Prostate gland (tissue), 2 donors: ENCODE data around the gene PPP1R14C. TPM values are rescaled to one million over a fixed set of nuclear protein-coding genes. Genes with fewer than 3 reads are reported as not detected.

Experiments used
- DNase-seq: peaks from one replicate; pipeline ENCODE4 v3.0.0-alpha.2; 2019; ENCODE audit warnings: low spot score
- H3K27ac ChIP-seq, 2 donors: fragments of 200-600 bp; sonication (generic); 2 replicates each; pipeline ENCODE4 v1.5.1; 2017 to 2019
- H3K27me3 ChIP-seq: fragments of 200-600 bp; sonication (generic); replicated peaks from 2 replicates; pipeline ENCODE4 v1.5.1; 2019; ENCODE audit not compliant: insufficient read depth
- H3K36me3 ChIP-seq, 2 donors: fragments of 200-600 bp; sonication (generic); 1 replicate in 1 of 2; 2 replicates in 1 of 2; pipeline versions ENCODE4 v1.5.1 to v1.8.1; 2017 to 2019
- H3K4me1 ChIP-seq: fragments of 200-600 bp; sonication (generic); replicated peaks from 2 replicates; pipeline ENCODE4 v1.5.1; 2019
- H3K4me3 ChIP-seq, 2 donors: fragments of 200-600 bp; sonication (generic); 2 replicates each; pipeline ENCODE4 v1.5.1; 2017 to 2019
- H3K9me3 ChIP-seq: fragments of 200-600 bp; sonication (generic); 2 replicates; pipeline ENCODE4 v1.5.1; 2017
- POLR2A ChIP-seq: fragments of 450-650 bp; IDR thresholded peaks from one replicate; pipeline ENCODE4 v1.6.1; 2016; ENCODE audit warnings: antibody characterized with exemption, mild to moderate bottlenecking
- POLR2AphosphoS5 ChIP-seq: sonication (generic); formaldehyde crosslinking; IDR thresholded peaks from one replicate; pipeline ENCODE4 v1.6.1; 2017; ENCODE audit warnings: antibody characterized with exemption
- WGBS: methylation state at CpG from one replicate; pipeline ENCODE4 v1.1.5; 2018; 5-methylcytosine and 5-hydroxymethylcytosine counted together
- intact Hi-C: fragments of 100-400 bp; cut with DNase I; formaldehyde crosslinking; loops from one replicate; pipeline ENCODE4 v1.14.2; 2022
- total RNA-seq, 2 donors: library from RNA; depleted of rRNA; stranded (reverse); fragments of >200 nt; gene quantifications; one replicate each; pipeline ENCODE4 v1.1.0, GENCODE V29; 2016
- TF ChIP-seq, protein P1 (sequence below), 4 experiments: fragments of 200-600 bp in 2 of 4; fragments of 450-650 bp in 2 of 4; sonication (generic) in 2 of 4; IDR thresholded peaks; 1 replicate in 3 of 4; 2 replicates in 1 of 4; pipeline ENCODE4 v1.5.1; 2016 to 2019; ENCODE audit warnings: antibody characterized with exemption in 4 of 4, mild to moderate bottlenecking in 2 of 4, moderate library complexity in 2 of 4

PPP1R14C gene
- total RNA-seq, 2 donors from 2014 or later, result 3.4 to 14.8 TPM

DNA sequence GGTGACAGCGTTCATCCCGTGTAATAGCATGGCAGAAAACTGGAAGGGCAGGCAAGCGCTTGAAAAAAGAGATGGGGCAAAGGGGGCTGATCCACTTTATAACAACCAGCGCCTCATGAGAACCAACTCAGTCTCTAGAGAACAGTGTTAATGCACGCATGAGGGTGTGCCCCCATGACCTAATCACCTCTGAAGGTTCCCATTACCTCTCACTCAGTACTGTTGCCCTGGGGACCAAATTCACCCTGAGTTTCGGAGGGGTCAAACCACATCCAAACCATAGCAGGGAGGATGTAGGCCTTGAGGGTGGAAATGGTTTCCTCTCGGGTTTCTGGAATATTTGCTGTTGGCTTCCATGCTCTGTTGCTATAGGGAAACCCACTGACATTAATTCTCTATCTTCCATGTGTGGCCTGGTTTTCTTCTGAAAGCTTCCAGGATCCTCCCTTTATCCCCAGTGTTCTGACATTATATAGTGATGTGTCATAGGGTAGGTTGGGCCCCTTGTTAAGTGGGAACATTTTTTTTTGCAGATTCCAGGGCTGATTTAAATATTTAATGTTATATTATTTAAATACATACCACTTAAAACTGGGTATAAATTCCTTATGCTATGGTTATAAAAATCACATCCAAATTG is 65.2 kb downstream of the PPP1R14C start:
- Histone ChIP-seq H3K36me3 (no peaks in the 10 kb centered on the region), H3K4me1 (no peaks in the 10 kb centered on the region), H3K27ac (no peak overlapping the region), H3K27me3 (no peaks in the 10 kb centered on the region), H3K9me3 (no peaks in the 10 kb centered on the region), H3K4me3 (no peak overlapping the region)
- intact Hi-C loops, result no loop called here
- no peak for DNase-seq
- WGBS, result 94% methylated on average over 7 of the region's 7 CpGs
- TF ChIP-seq, protein P1, sequence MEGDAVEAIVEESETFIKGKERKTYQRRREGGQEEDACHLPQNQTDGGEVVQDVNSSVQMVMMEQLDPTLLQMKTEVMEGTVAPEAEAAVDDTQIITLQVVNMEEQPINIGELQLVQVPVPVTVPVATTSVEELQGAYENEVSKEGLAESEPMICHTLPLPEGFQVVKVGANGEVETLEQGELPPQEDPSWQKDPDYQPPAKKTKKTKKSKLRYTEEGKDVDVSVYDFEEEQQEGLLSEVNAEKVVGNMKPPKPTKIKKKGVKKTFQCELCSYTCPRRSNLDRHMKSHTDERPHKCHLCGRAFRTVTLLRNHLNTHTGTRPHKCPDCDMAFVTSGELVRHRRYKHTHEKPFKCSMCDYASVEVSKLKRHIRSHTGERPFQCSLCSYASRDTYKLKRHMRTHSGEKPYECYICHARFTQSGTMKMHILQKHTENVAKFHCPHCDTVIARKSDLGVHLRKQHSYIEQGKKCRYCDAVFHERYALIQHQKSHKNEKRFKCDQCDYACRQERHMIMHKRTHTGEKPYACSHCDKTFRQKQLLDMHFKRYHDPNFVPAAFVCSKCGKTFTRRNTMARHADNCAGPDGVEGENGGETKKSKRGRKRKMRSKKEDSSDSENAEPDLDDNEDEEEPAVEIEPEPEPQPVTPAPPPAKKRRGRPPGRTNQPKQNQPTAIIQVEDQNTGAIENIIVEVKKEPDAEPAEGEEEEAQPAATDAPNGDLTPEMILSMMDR (IDR thresholded peaks at IDR 0.05), result no peak
- TF ChIP-seq POLR2AphosphoS5 (no peak), POLR2A (no peak)

DNA sequence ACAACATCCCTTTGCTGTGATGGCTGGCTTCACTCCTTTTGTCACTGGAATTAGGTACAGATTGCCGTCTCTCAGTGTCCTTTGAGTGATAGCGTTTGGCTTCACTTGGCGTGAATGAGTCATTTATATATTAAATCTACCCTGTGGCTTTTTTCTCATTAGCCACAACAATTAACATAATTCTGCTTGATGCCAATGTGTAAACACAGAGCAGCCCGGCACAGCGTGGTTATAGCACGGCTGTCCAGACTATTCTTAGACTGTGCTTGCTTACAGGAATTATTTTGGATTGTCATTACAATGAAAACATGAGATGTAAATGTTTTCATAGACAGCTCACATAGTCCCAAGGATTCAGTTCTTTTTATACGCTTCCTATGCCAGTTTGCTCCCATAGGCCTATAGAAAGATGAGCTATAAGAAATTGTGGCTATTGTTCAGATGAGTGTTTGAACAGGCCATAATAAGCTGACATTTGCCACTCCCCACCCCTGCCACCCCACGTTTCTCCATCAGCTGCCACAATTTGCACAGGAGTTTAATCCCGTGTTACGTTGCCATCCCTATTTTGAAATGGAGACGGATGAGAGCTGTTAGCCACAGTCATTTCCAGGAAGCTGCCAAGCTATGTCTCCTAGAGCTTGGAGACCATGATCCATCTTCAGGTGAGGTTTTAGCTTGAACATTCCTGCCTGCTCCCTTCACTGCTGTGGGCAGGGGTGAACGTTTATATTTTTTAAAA is 65.9 kb downstream of the PPP1R14C start:
- H3K36me3 ChIP-seq, result no peaks in the 10 kb centered on the region
- H3K4me1 ChIP-seq, result no peaks in the 10 kb centered on the region
- DNase-seq, result no peak
- no peak overlapping the region for H3K4me3 ChIP-seq
- no peak overlapping the region for H3K27ac ChIP-seq
- intact Hi-C loops, result no loop called here
- WGBS, result 62% methylated on average over 12 of the region's 12 CpGs
- no peaks in the 10 kb centered on the region for H3K27me3 ChIP-seq
- H3K9me3 ChIP-seq, result no peaks in the 10 kb centered on the region
- TF ChIP-seq POLR2AphosphoS5, result no peak
- TF ChIP-seq, protein P1 (IDR thresholded peaks at IDR 0.05), result no peak
- TF ChIP-seq POLR2A, result no peak

DNA sequence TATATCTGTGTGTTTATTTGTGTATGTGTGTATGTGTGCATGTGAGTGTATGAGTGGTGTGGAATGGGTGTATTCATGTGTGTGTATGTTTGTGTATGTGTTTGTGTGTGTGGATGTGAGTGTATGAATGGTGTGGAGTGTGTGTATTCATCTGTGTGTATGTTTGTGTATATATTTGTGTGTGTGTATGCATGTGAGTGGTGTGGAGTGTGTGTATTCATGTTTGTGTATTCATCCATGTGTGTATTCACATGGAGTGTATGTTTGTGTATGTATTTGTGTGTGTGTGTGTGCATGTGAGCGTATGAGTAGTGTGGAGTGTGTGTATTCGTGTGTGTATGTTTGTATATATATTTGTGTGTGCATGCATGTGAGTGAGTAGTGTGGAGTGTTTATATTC is 66.6 kb downstream of the PPP1R14C start:
- no peak for DNase-seq
- intact Hi-C loops, result no loop called here
- no peaks in the 10 kb centered on the region for H3K9me3 ChIP-seq
- WGBS, result 97% methylated on average over 2 of the region's 2 CpGs
- H3K4me3 ChIP-seq, result no peak overlapping the region
- TF ChIP-seq, protein P1 (IDR thresholded peaks at IDR 0.05), result no peak
- TF ChIP-seq POLR2A, result no peak
- TF ChIP-seq POLR2AphosphoS5, result no peak
- H3K4me1 ChIP-seq, result no peaks in the 10 kb centered on the region
- H3K27ac ChIP-seq, result no peak overlapping the region
- no peaks in the 10 kb centered on the region for H3K36me3 ChIP-seq
- no peaks in the 10 kb centered on the region for H3K27me3 ChIP-seq

DNA sequence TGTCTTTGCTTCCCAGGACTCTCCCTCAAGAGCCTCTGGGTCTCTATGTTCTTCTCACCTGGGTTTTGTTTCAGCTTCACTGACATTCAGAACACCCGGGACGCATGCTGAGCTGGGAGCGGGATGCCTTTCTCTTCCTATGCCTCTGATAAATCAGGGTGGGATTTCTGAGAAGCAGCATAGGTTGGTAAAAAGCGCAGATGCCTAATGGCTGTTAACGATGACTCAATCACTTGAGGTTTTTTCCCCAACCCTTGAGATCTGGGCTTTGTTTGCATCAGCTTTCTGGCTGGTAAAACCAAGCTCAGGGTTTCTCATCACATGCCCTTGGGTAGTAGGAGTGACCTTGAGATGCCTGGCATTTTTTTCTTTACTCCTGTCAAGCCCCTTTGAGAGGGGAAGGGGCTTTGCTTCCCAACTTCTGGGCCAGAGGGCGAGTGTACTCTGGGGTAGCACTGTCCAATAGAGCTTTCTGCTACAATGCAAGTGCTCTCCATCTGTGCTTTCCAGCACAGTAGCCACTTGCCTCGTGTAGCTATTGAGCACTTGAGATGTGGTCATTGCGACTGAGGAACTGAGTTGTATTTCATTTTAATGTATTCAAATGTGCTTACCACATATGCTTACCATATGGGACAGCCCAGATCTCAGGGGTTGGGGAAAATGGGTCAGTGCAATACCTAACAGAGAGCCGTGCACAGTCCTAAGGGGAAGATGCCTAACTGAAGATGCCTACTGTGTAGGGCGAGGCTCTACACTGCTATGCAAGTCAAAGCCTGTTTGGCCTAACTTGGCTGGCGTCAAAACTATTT is 69.1 kb downstream of the PPP1R14C start:
- H3K36me3 ChIP-seq, result no peaks in the 10 kb centered on the region
- H3K27me3 ChIP-seq, result no peaks in the 10 kb centered on the region
- H3K27ac ChIP-seq, result no peak overlapping the region
- H3K4me1 ChIP-seq, result no peaks in the 10 kb centered on the region
- TF ChIP-seq POLR2A (no peak), POLR2AphosphoS5 (no peak)
- TF ChIP-seq, protein P1 (IDR thresholded peaks at IDR 0.05), result no peak
- H3K4me3 ChIP-seq, result no peak overlapping the region
- intact Hi-C loops, result no loop called here
- 82% methylated on average over 11 of the region's 11 CpGs for WGBS
- DNase-seq, result no peak
- no peaks in the 10 kb centered on the region for H3K9me3 ChIP-seq
